NCI-H2029 (cell line): ENCODE results near the gene HBQ1.
"Not testable (repeated sequence)": the region's sequence is repeated elsewhere in the genome, so short reads cannot be mapped to it uniquely, and the experiment has no call there.

Experiments used
- DNase-seq: peaks from one replicate; lab custom pipeline; 2025; lab: John Stamatoyannopoulos, UW

The HBQ1 gene

DNA sequence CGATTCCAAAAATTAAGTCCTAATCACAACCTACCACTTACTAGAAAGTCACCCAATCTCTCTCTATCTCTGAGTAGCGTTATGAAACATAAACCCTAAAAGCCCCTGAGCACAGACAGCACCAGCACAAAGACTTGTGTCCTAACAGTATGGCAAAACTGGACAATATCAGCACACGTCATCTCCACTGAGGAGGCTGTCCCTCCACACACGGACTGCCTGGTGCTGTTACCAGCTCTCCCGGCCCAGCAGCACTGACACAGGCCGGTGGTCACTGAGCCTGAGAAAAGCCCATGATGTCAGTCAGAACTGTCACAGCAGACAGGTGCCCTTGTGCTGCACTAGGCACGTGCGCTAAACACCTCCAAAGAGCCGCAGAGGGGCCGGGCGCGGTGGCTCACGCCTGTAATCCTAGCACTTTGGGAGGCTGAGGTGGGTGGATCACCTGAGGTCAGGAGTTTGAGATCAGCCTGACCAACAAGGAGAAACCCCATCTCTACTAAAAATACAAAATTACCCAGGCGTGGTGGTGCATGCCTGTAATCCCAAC, 31.4 kb downstream of the HBQ1 start:
- DNase-seq: not testable (repeated sequence)

DNA sequence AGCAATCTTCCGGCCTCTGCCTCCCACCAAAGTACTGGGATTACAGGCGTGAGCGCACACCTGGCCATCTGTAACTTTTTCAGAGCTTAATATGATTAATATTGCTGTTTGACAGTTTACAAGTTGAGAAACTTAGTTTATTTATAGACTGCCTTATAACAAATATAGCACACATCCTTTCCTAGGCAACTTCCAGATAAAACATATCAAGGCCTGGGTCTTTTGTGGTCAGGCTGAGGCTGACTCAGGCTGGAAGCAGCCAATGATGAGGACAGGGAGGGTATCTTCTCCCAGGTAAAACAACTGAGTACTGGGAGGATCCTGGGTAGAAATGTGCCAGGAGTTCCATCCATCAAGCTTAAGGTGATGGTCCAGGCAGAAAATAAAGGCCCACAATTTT, 32.7 kb downstream of the HBQ1 start:
- no peak for DNase-seq

DNA sequence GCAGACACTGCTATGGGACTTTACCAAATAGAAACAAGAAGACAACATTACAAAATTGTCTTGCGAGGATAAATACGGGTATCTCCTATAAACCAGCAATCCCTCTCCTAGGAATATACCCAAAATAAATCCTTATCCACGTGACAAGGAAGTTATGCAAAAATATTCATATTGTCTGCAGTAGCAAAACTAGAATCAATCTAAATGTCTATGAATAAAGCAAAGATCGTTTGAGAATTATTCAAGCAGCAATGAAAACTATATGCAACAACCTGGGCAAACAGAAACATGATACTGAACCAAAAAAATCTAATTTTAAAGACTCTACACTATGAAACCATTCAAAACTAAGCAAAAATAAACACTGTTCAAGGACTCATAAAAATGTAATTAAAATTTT, 39.8 kb downstream of the HBQ1 start:
- DNase-seq: no peak

DNA sequence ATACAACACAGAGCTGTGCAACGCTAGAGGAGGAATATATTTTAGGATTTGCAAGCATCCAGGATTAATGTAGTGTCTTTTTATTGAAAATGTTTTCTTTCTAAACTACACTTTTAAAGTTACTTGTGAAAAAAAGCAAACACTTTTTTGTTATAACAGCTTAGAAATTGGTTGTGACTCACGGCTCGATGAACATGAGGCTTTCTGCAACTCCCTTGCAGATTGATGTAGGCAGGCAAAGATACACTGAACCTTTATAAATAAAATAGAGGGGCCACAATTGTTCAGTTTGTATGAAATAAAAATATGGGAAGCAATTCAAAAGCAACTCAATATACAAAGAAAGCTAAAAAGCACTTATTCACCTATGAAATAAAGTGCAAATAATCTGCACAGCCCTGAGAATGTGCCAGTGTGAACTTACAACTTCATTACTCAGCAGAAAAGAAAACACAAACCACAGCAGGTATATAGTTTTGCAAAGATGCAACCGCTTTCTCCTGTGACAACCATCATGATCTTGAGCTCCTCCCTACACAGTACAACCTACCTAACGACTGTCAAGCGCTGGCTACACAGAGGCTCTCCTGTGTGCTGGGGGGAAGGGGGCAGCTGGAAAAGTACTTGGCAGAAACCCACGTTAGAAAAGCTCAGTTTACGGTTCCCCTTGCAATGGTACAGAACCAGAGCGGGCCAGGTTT, 48.0 kb downstream of the HBQ1 start:
- DNase-seq: no peak

DNA sequence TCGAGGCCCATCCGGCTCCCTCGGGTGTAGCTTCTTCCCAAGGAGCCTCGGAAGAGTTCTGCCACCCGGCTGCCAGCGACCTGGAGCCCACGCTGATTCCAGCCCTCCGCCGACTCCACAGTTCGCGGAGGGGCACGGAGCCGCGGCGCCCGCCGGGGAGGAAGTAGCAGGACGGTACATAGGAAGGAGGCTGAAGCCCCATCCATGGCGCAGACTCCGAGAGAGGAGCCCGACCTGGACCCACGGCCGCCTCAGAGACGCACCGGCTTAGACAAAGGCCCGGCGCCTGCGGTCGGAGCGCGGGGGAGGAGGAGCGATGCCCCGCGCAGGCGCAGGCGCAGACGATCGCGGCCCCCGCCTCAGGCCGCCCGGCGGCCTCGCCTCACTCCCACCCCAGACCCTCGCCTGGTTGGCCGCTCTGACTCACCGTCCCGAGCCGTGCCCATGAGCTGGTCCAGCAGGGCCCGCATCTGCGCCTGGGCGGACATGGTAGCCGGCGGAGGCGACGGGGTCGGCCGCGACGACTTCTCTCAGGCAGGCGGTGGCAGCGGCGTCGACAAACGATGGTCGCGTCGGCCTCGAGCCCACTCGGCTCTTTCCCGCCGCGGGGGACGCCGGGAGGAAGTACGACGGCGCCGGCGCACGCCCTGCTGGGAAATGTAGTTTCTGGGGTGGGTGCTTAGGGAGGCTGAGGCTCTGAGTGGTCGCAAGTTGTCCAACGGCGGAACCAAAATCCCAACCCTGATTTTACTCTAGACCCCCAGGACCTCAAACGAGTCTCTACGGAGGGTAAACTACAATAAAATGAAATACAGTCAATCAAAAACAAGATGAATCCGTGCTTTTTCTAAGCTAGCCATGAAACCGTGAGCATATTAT, 48.8 kb downstream of the HBQ1 start, which contains the start of gene LUC7L:
LUC7L (minus strand) TSS at position 598 of the 879 bp plus-strand sequence; CDS start at position 488, 110 bp downstream.
- DNase-seq: peak; percentile 80

DNA sequence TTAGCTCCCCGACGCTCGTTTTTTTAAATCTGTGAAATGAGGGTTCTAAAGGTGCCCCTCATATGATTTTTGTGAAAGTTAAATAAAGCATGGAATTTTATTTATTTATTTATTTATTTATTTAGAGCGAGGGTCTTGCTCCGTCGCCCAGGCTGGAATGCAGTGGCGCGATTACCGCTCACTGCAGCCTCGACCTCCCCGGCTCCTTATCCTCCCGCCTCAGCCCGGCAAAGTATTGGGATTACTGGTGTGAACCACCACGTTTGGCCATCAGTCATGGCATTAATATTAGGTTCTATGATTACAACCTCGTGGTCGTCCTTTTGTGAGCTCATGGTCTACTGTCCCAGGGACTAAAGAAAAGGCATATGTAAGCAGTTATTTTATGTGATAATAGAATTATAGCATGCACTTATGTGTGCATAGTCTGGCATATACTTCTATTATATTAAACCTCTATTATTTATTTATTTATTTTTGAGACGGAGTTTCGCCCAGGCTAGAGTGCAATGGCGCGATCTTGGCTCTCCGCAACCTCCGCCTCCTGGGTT, 49.5 kb downstream of the HBQ1 start:
- no peak for DNase-seq

DNA sequence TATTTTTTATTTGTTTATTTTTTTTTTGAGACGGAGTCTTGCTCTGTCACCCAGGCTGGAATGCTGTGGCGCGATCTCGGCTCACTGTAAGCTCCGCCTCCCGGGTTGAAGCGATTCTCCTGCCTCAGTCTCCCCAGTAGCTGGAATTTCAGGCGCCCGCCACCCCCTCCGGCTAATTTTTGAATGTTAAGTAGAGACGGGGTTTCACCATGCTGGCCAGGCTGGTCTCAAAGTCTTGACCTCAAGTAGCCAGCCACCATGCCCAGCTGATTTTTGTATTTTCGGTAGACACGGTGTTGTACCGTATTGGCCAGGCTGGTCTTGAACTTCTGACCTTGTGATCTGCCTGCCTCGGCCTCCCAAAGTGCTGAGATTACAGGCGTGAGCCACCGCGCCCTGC, 50.1 kb downstream of the HBQ1 start:
- DNase-seq: not testable (repeated sequence)
